ENCODE results near the gene IL20RA. TPM values are rescaled to one million over a fixed set of nuclear protein-coding genes. Genes with fewer than 3 reads are reported as not detected.

Gene IL20RA
- total RNA-seq, 1 donor from 2014 or later = 4.5 TPM

- DNase-seq (ENCODE audit: low read depth) = peak; percentile 79
- no peak overlapping the region for H3K4me3 ChIP-seq (ENCODE audit: low read depth, low read length)
- no peaks in the 10 kb centered on the region for H3K27me3 ChIP-seq (ENCODE audit: control insufficient read depth, insufficient read depth, low read length)
- peak; percentile 75 for TF ChIP-seq CTCF (IDR thresholded peaks at IDR 0.05; ENCODE audit: insufficient read depth, low read length, severe bottlenecking)
- H3K36me3 ChIP-seq (ENCODE audit: control insufficient read depth, insufficient read depth, low read length) = no peaks in the 10 kb centered on the region
- peak; percentile 79 for FAIRE-seq
These were observed 76.7 kb downstream of the IL20RA start for GRCh38 chr6:136967876-136968752.

- no peak overlapping the region for H3K4me3 ChIP-seq (ENCODE audit: low read depth, low read length)
- no peaks in the 10 kb centered on the region for H3K27me3 ChIP-seq (ENCODE audit: control insufficient read depth, insufficient read depth, low read length)
- no peaks in the 10 kb centered on the region for H3K36me3 ChIP-seq (ENCODE audit: control insufficient read depth, insufficient read depth, low read length)
- no peak for FAIRE-seq
- no peak for TF ChIP-seq CTCF (IDR thresholded peaks at IDR 0.05; ENCODE audit: insufficient read depth, low read length, severe bottlenecking)
- DNase-seq (ENCODE audit: low read depth) = no peak
These were observed 80.4 kb downstream of the IL20RA start for GRCh38 chr6:136964398-136964797.

GRCh38 chr6:136963259-136963658, 81.5 kb downstream of the IL20RA start:
- no peak for TF ChIP-seq CTCF (IDR thresholded peaks at IDR 0.05; ENCODE audit: insufficient read depth, low read length, severe bottlenecking)
- FAIRE-seq = no peak
- Histone ChIP-seq H3K4me3 (ENCODE audit: low read depth, low read length) (no peak overlapping the region), H3K36me3 (ENCODE audit: control insufficient read depth, insufficient read depth, low read length) (no peaks in the 10 kb centered on the region), H3K27me3 (ENCODE audit: control insufficient read depth, insufficient read depth, low read length) (no peaks in the 10 kb centered on the region)
- no peak for DNase-seq (ENCODE audit: low read depth)

GRCh38 chr6:136962661-136963060, 82.1 kb downstream of the IL20RA start:
- no peaks in the 10 kb centered on the region for H3K36me3 ChIP-seq (ENCODE audit: control insufficient read depth, insufficient read depth, low read length)
- DNase-seq (ENCODE audit: low read depth) (no peak), FAIRE-seq (no peak)
- no peak for TF ChIP-seq CTCF (IDR thresholded peaks at IDR 0.05; ENCODE audit: insufficient read depth, low read length, severe bottlenecking)
- H3K4me3 ChIP-seq (ENCODE audit: low read depth, low read length) = no peak overlapping the region
- H3K27me3 ChIP-seq (ENCODE audit: control insufficient read depth, insufficient read depth, low read length) = no peaks in the 10 kb centered on the region

GRCh38 chr6:136961848-136962247, 82.9 kb downstream of the IL20RA start:
- no peak for DNase-seq (ENCODE audit: low read depth)
- Histone ChIP-seq H3K27me3 (ENCODE audit: control insufficient read depth, insufficient read depth, low read length) (no peaks in the 10 kb centered on the region), H3K4me3 (ENCODE audit: low read depth, low read length) (no peak overlapping the region), H3K36me3 (ENCODE audit: control insufficient read depth, insufficient read depth, low read length) (no peaks in the 10 kb centered on the region)
- FAIRE-seq = peak; percentile 47
- no peak for TF ChIP-seq CTCF (IDR thresholded peaks at IDR 0.05; ENCODE audit: insufficient read depth, low read length, severe bottlenecking)
